H7 (cell line): Measurements from ENCODE around the gene CALR3. TPM values are rescaled to one million over a fixed set of nuclear protein-coding genes. Genes with fewer than 3 reads are reported as not detected.
"Not testable (repeated sequence)": the region's sequence is repeated elsewhere in the genome, so short reads cannot be mapped to it uniquely, and the experiment has no call there.

Experiments used
- DNase-seq: peaks from one replicate; pipeline ENCODE4 v3.0.0; 2012
- H3K27me3 ChIP-seq: 2 replicates; pipeline ENCODE4 v1.6.0; 2011; ENCODE audit warnings: mild to moderate bottlenecking, low read length; ENCODE audit not compliant: control insufficient read depth, insufficient read depth
- H3K36me3 ChIP-seq: replicated peaks from 2 replicates; pipeline ENCODE4 v1.5.1; 2011; ENCODE audit warnings: low read length; ENCODE audit not compliant: control insufficient read depth, insufficient read depth
- H3K4me3 ChIP-seq: 2 replicates; pipeline ENCODE4 v1.5.1; 2011; ENCODE audit warnings: low read depth, mild to moderate bottlenecking, control low read depth, low read length, moderate library complexity; ENCODE audit not compliant: insufficient read depth
- total RNA-seq: library from RNA; depleted of rRNA; stranded (reverse); fragments of >200 nt; shearing (Covaris generic); gene quantifications from 2 replicates; pipeline ENCODE4 v1.2.3, GENCODE V29; 2014

Gene CALR3
- total RNA-seq, 1 experiment from 2014 or later, result 0.97 TPM

DNA sequence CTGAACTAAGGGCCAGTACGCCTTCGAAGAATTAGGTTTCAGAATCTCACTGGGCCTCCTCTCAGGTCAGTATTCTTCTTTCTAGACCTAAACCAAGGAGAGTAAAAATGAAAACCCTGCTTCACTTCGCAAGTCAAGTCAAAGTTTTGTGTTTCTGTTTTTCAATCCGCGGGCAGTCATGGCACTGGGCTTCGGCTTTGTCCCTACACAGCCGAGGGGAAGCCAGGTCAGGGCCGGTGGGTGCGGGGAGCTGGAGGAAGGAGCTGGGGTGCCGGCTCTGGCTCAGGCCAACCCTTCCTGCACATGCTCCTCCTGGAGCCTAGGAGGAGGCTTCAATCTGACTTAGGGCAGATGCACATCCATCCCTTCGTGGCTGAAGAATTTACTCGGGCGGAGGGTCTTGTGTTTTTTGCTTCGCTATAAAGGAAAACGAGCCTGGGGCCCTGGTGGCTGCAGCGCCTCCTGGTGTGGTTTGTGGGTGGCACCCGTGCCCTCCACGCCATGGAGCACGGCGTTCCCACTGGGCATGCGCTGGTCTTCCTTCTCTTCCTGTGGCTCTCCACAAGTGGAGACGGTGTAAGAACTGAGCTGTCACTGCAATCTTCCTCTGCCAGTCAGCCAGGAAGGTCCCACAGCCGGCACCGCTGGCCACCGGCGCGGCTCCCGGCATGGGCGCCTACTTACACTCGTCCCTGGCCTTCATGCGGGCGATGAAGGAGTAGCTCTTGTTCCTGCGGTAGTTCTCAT, 22.7 kb upstream of the CALR3 start:
- Histone ChIP-seq H3K36me3 (peaks cover 38% of the 10 kb centered on the region), H3K4me3 (no peak overlapping the region), H3K27me3 (no peaks in the 10 kb centered on the region)
- peak; percentile 85 for DNase-seq

DNA sequence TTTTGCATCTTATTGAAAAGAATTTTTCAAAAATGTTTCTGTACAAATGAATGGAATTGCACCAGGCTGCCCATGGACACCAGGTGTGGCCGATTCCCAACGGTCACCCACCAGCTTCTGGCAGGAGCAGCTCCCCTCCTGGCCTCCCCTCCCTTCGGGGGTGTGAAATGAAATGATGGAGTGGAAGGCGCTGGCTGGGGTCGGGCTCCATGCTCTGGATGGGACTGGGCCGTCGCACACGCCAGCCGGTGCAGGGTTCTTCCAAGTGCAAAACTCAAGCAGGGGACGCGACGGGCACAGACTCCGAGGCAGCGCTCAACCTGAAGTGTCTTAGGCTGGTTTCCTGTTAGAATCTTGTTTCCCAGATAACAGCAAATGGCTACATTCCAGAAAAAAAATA, 22.1 kb upstream of the CALR3 start:
- DNase-seq, result peak; percentile 44
- Histone ChIP-seq H3K4me3 (no peak overlapping the region), H3K27me3 (no peaks in the 10 kb centered on the region), H3K36me3 (peaks cover 35% of the 10 kb centered on the region)

DNA sequence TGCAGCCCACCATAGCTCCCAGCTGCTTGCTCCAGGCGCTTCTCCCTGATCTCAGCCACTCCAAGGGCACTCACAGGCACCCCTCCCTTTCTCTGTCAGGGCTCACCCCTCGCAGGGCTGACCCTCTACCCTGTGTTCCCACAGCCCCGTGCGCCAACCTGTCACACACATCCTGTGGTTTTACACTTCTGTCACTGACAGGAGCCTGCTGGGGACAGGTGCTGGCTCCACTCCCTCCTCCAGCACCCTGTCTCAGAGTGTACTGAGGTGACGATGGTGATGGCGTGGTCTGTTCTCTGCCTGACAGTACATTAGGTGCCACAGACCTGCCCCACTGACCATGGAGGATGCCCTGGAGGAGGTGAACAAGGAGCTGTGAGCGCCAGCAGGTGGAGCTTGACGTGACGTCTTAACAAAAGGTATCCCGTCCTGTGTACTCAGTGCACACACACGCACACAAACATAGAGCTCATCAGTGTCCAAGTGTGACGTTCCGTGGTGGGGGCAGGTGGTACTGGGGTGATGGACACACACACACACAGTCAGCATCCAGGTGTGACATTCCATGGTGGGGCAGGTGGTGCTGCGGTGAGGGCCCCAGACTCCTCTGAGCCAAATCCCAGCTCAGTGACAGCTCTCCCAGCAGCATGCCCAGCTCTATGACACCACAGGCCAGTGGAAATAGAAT, 21.1 kb upstream of the CALR3 start:
- peak; percentile 47 for DNase-seq
- H3K36me3 ChIP-seq, result peaks cover 33% of the 10 kb centered on the region
- no peaks in the 10 kb centered on the region for H3K27me3 ChIP-seq
- no peak overlapping the region for H3K4me3 ChIP-seq

DNA sequence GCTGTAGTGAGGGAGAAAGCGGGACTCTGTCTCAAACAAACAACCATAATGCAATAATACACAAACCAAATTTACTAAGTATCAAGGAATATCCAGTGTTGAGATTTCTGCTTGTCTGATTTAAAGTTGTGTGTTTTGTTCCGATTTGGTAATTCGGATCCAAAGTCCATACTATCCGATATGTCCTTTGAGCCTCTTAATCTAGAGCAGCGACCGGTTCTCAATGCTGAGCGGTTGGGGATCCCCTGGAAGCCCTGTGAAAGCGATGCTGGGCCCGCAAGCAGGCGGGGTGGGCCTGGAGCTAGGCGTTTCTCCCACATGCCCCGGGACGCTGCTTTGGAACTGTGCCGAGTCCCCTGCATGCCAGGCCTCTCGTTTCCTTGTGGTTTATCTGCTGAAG, 20.4 kb upstream of the CALR3 start:
- Histone ChIP-seq H3K36me3 (peaks cover 28% of the 10 kb centered on the region), H3K27me3 (no peaks in the 10 kb centered on the region), H3K4me3 (no peak overlapping the region)
- no peak for DNase-seq

DNA sequence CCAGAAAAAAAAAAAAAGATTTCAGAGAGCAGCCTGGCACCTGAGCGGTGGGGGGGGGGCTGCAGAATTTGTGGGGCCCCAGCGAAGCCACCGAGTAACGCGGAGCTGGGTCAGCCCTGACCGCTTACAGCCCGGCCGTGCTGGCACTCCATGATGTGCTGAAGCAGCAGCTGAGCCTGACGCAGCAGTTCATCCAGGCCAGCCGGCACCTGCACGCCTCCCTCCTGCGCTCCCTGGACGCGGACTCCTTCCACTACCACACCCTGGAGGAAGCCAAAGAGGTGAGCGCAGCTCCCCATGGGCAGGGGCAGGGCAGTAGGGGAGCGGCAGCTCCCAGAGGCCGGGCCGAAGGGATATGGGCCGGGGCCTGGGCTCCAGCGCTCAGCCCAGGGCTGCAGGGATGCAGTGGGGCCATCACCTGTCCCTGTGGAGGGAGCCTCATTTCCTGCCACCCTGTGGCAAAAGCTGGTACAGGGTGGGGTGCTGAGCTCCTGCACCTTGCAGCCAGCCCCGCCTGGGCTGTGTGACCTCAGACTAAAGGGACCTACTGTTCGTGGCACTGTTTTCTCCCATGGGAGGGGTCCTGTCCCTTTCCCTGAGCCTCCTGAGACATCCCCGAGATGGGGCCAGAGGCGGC, 18.5 kb upstream of the CALR3 start:
- Histone ChIP-seq H3K36me3 (peaks cover 15% of the 10 kb centered on the region), H3K27me3 (no peaks in the 10 kb centered on the region), H3K4me3 (no peak overlapping the region)
- peak; percentile 77 for DNase-seq

- not testable (repeated sequence) for H3K27me3 ChIP-seq, H3K36me3 ChIP-seq, H3K4me3 ChIP-seq, DNase-seq
Observed at GRCh38 chr19:16512611-16513010, 16.6 kb upstream of the CALR3 start.

- peak; percentile 21 for DNase-seq
- Histone ChIP-seq H3K4me3 (no peak overlapping the region), H3K27me3 (no peaks in the 10 kb centered on the region), H3K36me3 (0 out of 2 replicates have a peak, but pooled peaks cover 2% of the 10 kb centered on the region)
Observed at GRCh38 chr19:16509141-16510061, 13.4 kb upstream of the CALR3 start.

DNA sequence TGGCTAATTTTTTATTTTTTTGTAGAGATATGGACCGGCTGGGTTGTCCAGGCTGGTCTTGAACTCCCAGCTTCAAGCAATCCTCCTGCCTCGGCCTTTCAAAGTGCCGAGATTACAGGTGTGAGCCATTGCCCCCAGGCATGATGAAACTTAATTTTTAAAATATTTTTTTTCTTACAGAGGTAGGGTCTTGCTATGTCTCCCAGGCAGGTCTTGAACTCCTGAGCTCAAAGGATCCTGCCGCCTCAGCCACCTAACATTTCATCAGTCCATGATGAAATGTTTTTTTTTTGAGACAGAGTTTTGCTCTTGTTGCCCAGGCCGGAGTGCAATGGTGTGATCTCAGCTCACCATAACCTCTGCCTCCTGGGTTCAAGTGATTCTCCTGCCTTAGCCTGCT, 12.6 kb upstream of the CALR3 start:
- H3K36me3 ChIP-seq, result 0 out of 2 replicates have a peak, but pooled peaks cover 2% of the 10 kb centered on the region
- DNase-seq, result no peak
- H3K27me3 ChIP-seq, result no peaks in the 10 kb centered on the region
- no peak overlapping the region for H3K4me3 ChIP-seq

DNA sequence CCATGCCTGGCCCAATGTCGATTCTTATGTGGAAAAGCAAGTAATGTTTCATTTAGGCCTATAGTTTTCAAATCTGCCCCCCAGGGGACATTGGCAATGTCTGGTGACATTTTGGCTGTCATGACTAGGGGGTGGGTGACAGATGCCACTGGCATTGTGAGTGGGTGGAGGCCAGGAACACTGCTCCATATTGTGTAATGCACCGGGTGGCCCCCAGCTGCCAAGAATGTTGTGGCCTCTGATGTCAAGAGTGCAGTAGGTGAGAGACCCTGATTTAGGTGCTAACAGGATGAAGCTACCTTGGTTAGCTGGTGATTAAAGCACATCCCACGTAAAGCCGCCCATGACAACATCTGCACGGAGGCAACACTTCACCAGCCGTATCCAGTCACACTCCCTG, 11.0 kb upstream of the CALR3 start:
- no peak for DNase-seq
- Histone ChIP-seq H3K4me3 (no peak overlapping the region), H3K36me3 (no peaks in the 10 kb centered on the region; the same call in 1 of the 2 replicates), H3K27me3 (no peaks in the 10 kb centered on the region)

GRCh38 chr19:16506161-16506560, 10.2 kb upstream of the CALR3 start:
- not testable (repeated sequence) for H3K4me3 ChIP-seq, H3K36me3 ChIP-seq, H3K27me3 ChIP-seq, DNase-seq

DNA sequence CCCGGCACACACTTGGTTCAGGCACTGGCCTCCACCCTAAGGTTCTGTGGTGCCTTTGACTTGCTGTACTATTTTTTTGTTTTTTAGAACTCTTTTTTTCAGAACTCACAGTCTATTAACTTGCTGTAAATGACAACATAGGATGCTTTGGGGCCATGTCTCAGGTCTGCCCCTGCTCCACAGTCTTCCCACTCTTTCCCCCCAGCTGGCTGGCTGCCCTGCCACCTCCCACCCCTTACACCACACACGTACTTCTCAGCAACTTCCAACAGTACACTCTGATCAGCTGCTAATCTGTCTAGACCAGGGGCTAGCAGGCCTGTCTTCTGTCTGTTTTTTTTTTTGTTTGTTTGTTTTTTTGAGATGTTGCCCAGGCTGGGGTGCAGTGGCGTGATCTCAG, 8.3 kb upstream of the CALR3 start:
- Histone ChIP-seq H3K36me3 (peaks cover 2% of the 10 kb centered on the region), H3K27me3 (no peaks in the 10 kb centered on the region), H3K4me3 (no peak overlapping the region)
- DNase-seq, result no peak

DNA sequence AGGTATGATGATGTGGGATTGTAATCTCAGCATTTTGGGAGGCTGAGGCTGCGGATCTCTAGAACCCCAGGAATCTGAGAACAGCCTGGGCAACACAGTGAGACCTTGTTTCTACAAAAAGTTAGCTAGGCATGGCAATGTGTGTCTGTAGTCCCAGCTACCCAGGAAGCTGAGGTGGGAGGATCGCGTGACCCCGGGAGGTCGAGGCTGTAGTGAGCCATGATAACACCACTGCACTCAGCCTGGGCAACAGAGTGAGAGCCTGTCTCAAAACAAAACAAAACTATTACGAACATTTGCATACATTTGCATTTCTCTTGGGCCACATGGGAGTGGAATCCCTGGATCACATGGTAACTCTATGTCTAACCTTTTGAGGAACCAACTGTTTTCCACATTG, 1.9 kb upstream of the CALR3 start:
- Histone ChIP-seq H3K36me3 (peaks cover 2% of the 10 kb centered on the region), H3K4me3 (no peak overlapping the region), H3K27me3 (no peaks in the 10 kb centered on the region)
- DNase-seq, result no peak

DNA sequence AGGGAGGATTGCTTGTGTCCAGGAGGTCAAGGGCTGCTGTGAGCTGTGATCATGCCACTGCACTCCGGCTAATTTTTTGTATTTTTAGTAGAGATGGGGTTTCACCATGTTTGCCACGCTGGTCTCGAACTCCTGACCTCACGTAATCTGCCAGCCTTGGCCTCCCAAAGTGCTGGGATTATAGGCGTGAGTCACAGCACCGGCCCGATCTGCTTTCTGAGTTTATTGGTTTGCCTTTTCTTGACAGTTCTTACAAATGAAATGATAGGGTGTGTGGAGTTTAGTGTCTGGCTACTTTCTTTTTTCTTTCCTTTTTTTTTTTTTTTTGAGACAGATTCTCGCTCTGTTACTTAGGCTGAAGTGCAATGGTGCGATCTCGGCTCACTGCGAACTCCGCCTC, 1.1 kb upstream of the CALR3 start:
- no peak for DNase-seq
- Histone ChIP-seq H3K4me3 (no peak overlapping the region), H3K27me3 (no peaks in the 10 kb centered on the region), H3K36me3 (peaks cover 2% of the 10 kb centered on the region)

- no peak for DNase-seq
- Histone ChIP-seq H3K27me3 (no peaks in the 10 kb centered on the region), H3K36me3 (peaks cover 2% of the 10 kb centered on the region), H3K4me3 (peak overlapping the region; percentile 71)
Observed at GRCh38 chr19:16496613-16496983, 631 bp upstream of the CALR3 start.
